Measurements from ENCODE around the gene CHRNB2.

CHRNB2 gene

GRCh38 chr1:154527192-154527591, 40.4 kb upstream of the CHRNB2 start (continued):
- no peak for TF ChIP-seq ZBTB11 (tag by site-specific recombination; conservative IDR thresholded peaks at IDR 0.05; ENCODE audit: low read depth)
- TF ChIP-seq ZNF112 (tag by site-specific recombination; IDR thresholded peaks at IDR 0.05): no peak
- no peak for TF ChIP-seq ZNF391 (tag by site-specific recombination; IDR thresholded peaks at IDR 0.05; ENCODE audit: borderline replicate concordance, low read depth)
- no peak for TF ChIP-seq ZNF488 (tag by site-specific recombination; IDR thresholded peaks at IDR 0.05)
- no peak for TF ChIP-seq ZNF785 (tag by site-specific recombination; IDR thresholded peaks at IDR 0.05)
- no peak for TF ChIP-seq ZNF473 (tag by site-specific recombination; IDR thresholded peaks at IDR 0.05)
- TF ChIP-seq ZNF549 (tag by site-specific recombination; IDR thresholded peaks at IDR 0.05): no peak
- TF ChIP-seq PRDM10 (tag by site-specific recombination; IDR thresholded peaks at IDR 0.05): peak; percentile 49; the same call in 1 of the 2 replicates
- TF ChIP-seq GLI4 (tag by site-specific recombination; IDR thresholded peaks at IDR 0.05): no peak
- no peak for TF ChIP-seq PRDM1 (tag by site-specific recombination; IDR thresholded peaks at IDR 0.05)
- TF ChIP-seq ZNF704 (tag by site-specific recombination; IDR thresholded peaks at IDR 0.05): no peak
- TF ChIP-seq ZSCAN4 (tag by site-specific recombination; IDR thresholded peaks at IDR 0.05): no peak
- no peak for TF ChIP-seq ZNF571 (tag by site-specific recombination; IDR thresholded peaks at IDR 0.05)
- TF ChIP-seq ZNF558 (tag by site-specific recombination; IDR thresholded peaks at IDR 0.05): no peak
- TF ChIP-seq ZSCAN5A (tag by site-specific recombination; IDR thresholded peaks at IDR 0.05): no peak
- TF ChIP-seq WT1 (tag by site-specific recombination; IDR thresholded peaks at IDR 0.05): peak; percentile 34; the same call in 1 of the 2 replicates
- TF ChIP-seq MZF1 (tag by site-specific recombination; IDR thresholded peaks at IDR 0.05; ENCODE audit: borderline replicate concordance): peak; percentile 77; the same call in 1 of the 2 replicates
- TF ChIP-seq KLF8 (tag by site-specific recombination; IDR thresholded peaks at IDR 0.05): peak; percentile 75
- no peak for TF ChIP-seq ZNF302 (tag by site-specific recombination; IDR thresholded peaks at IDR 0.05; ENCODE audit: low read depth)
- TF ChIP-seq ZNF211 (tag by site-specific recombination; IDR thresholded peaks at IDR 0.05; ENCODE audit: low read depth): no peak
- peak; percentile 87 for TF ChIP-seq ZXDB (tag by site-specific recombination; IDR thresholded peaks at IDR 0.05)
- TF ChIP-seq ZBTB10 (tag by site-specific recombination; IDR thresholded peaks at IDR 0.05): no peak
- TF ChIP-seq ZBTB48 (tag by site-specific recombination; IDR thresholded peaks at IDR 0.05): no peak
- TF ChIP-seq ZNF426 (tag by site-specific recombination; IDR thresholded peaks at IDR 0.05): no peak
- no peak for TF ChIP-seq ZNF274 (IDR thresholded peaks at IDR 0.05; ENCODE audit: low read length)
- no peak for TF ChIP-seq ZNF274 (tag by site-specific recombination; IDR thresholded peaks at IDR 0.05; ENCODE audit: borderline replicate concordance)
- no peak for TF ChIP-seq GLI2 (tag by site-specific recombination; IDR thresholded peaks at IDR 0.05; ENCODE audit: borderline replicate concordance, low read depth)

All from HEK293 (cell line).